ENCODE measurements around the gene NFIL3.

GRCh38 chr9:91445135-91445534 is 21.5 kb upstream of the NFIL3 start:
- TF ChIP-seq CTCF (IDR thresholded peaks at IDR 0.05) (no peak), SIN3A (IDR thresholded peaks at IDR 0.05; ENCODE audit: borderline replicate concordance, insufficient read depth, low read depth, low read length) (no peak), POLR2AphosphoS5 (IDR thresholded peaks at IDR 0.05; ENCODE audit: low read depth, low read length) (no peak), REST (IDR thresholded peaks at IDR 0.05; ENCODE audit: insufficient read depth in 1 of 2, low read depth in 2 of 2, low read length in 1 of 2) (no peak)

All from Panc1 (cell line).